ENCODE data around the gene B3GALT5.

- TF ChIP-seq CTCF (IDR thresholded peaks at IDR 0.05; ENCODE audit: low read length) (no peak), EZH2 (optimal IDR thresholded peaks at IDR 0.05; ENCODE audit: low read depth, low read length) (no peak), EZH2phosphoT487 (IDR thresholded peaks at IDR 0.05; ENCODE audit: low read length) (no peak)
Measured at GRCh38 chr21:39587376-39587775, 25.4 kb upstream of the B3GALT5 start.

Data from MM.1S (cell line).